ENCODE measurements around the gene SRSF6.
A peak's percentile ranks its signal among the peaks of the same experiment; 100 is the strongest.
"Not testable (repeated sequence)": the region's sequence is repeated elsewhere in the genome, so short reads cannot be mapped to it uniquely, and the experiment has no call there.

Gene SRSF6

DNA sequence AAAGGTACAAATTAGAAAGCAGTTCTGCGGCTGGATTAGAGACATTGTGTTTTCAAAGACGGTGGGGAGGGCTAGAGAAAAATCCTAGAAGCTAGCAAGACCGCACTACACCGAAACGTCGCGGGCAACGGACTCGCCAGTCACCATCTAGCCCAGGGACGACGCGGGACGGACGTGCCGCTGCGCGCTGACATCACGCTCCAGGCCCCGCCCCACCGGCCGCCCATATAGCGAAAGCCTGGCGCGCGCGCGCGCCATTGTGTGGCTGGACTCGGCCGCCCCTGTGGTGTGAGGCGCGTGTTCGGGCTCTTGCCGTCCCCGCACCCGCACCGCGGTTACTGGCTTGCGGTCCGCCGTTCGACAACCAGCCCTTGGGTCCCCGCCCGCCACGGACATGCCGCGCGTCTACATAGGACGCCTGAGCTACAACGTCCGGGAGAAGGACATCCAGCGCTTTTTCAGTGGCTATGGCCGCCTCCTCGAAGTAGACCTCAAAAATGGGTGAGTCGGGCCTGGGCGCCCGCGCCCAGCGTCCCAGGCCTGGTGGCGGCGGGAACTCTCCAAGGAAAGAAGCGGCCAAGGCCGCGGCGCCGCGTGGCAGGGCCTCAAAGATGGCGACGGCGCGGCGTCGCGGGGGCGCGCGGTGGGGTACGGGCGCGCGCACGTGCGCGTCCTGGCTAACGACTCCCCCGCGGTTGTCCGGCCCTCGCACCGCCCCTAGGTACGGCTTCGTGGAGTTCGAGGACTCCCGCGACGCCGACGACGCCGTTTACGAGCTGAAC, at the start of gene SRSF6:
SRSF6 (plus strand) TSS at position 257 of the 782 bp plus-strand sequence; CDS start at position 395, 138 bp downstream.
- Mint-ChIP-seq H3K4me1 (ENCODE audit: low read depth) (peaks cover 43% of the 10 kb centered on the region), H3K9me3 (ENCODE audit: low read depth) (no peaks in the 10 kb centered on the region), H3K4me3 (peak within 1 kb of the TSS; percentile 95), H3K27ac (peak within 1 kb of the TSS; percentile 100), H3K36me3 (peaks cover 10% of the 10 kb centered on the region), H3K27me3 (peaks cover 2% of the 10 kb centered on the region)

DNA sequence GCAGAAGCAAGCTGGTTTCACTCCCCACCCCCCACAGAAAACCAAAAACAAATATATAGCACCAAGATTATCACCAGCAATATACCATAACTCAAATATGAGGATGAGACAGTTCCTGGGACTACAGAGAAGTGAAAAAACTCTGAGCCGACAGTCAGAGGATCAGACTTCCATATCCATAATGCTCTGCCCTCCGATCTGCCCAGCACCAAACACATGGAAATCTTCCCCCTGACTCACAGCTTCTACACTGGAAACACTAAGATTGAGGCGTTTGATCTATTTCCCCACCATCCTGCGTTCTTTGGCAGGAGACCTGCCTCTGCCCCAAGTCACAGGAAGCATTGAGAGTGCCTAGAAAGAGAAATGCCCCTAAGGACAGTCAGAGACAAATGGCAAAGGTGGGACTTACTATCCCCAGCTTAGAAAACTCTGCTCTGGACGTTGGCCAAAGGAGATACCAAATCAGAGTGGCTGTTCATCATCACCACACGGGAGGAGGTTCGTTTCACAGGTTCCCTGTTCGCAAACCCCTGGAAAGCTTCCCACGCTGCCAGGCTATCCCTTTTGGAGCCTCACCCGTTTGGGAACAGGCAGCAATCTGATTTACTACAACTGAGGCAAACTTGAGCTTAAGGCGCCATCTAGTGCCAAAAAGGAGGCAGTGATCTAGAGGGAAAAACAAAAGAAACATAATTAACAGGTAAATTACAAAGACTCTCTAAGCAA, 48.7 kb upstream of the SRSF6 start:
- Mint-ChIP-seq H3K27ac (no peak overlapping the region), H3K36me3 (peaks cover 8% of the 10 kb centered on the region), H3K9me3 (ENCODE audit: low read depth) (peaks cover 3% of the 10 kb centered on the region), H3K27me3 (peaks cover 35% of the 10 kb centered on the region), H3K4me1 (ENCODE audit: low read depth) (no peaks in the 10 kb centered on the region), H3K4me3 (no peak overlapping the region)

GRCh38 chr20:43409577-43409913, 48.2 kb upstream of the SRSF6 start:
- no peak overlapping the region for H3K27ac Mint-ChIP-seq
- peaks cover 3% of the 10 kb centered on the region for H3K9me3 Mint-ChIP-seq (ENCODE audit: low read depth)
- no peak overlapping the region for H3K4me3 Mint-ChIP-seq
- H3K4me1 Mint-ChIP-seq (ENCODE audit: low read depth), result no peaks in the 10 kb centered on the region
- peaks cover 34% of the 10 kb centered on the region for H3K27me3 Mint-ChIP-seq
- H3K36me3 Mint-ChIP-seq, result peaks cover 8% of the 10 kb centered on the region

GRCh38 chr20:43415661-43416430, 41.9 kb upstream of the SRSF6 start:
- H3K27ac Mint-ChIP-seq, result no peak overlapping the region
- no peak overlapping the region for H3K4me3 Mint-ChIP-seq
- peaks cover 10% of the 10 kb centered on the region for H3K36me3 Mint-ChIP-seq
- H3K9me3 Mint-ChIP-seq (ENCODE audit: low read depth), result peaks cover 14% of the 10 kb centered on the region
- H3K4me1 Mint-ChIP-seq (ENCODE audit: low read depth), result no peaks in the 10 kb centered on the region
- peaks cover 9% of the 10 kb centered on the region for H3K27me3 Mint-ChIP-seq

DNA sequence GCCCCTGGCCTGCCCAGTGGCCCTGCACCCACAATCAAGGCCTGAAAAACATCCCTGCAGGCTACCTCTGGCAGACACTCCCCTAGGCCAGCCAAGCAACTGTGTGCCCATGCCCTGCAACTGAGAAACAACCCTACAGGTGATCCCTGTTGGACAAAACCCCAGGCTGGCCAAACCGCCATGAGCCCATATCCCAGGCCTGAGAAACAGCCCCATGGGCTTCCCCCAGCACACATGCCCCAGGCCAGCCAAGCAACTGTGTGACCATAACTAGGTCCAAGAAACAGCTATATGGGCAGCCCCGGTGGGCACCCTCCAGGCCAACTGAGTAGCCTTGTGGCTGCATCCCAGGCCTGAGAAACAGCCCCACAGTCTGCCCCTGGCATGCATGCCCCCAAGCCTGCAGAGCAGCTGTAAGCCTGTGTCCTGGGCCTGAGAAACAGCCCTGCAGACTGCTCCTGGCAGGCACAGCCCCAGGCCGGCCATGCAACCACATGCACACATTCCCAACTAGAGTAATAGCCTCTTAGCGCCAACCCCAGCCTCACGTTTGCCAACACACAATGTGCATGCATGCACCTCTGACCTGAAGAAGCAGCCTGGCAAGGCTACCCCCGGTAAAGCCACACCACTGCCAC, 41.0 kb upstream of the SRSF6 start:
- H3K27ac Mint-ChIP-seq, result no peak overlapping the region
- H3K4me3 Mint-ChIP-seq, result no peak overlapping the region
- peaks cover 17% of the 10 kb centered on the region for H3K9me3 Mint-ChIP-seq (ENCODE audit: low read depth)
- H3K4me1 Mint-ChIP-seq (ENCODE audit: low read depth), result no peaks in the 10 kb centered on the region
- H3K27me3 Mint-ChIP-seq, result peaks cover 9% of the 10 kb centered on the region
- H3K36me3 Mint-ChIP-seq, result peaks cover 10% of the 10 kb centered on the region

- Mint-ChIP-seq H3K9me3 (ENCODE audit: low read depth) (peaks cover 17% of the 10 kb centered on the region), H3K27ac (no peak overlapping the region), H3K36me3 (peaks cover 10% of the 10 kb centered on the region), H3K4me3 (no peak overlapping the region), H3K27me3 (peaks cover 22% of the 10 kb centered on the region), H3K4me1 (ENCODE audit: low read depth) (no peaks in the 10 kb centered on the region)
Measured at GRCh38 chr20:43420192-43420591, 37.5 kb upstream of the SRSF6 start.

DNA sequence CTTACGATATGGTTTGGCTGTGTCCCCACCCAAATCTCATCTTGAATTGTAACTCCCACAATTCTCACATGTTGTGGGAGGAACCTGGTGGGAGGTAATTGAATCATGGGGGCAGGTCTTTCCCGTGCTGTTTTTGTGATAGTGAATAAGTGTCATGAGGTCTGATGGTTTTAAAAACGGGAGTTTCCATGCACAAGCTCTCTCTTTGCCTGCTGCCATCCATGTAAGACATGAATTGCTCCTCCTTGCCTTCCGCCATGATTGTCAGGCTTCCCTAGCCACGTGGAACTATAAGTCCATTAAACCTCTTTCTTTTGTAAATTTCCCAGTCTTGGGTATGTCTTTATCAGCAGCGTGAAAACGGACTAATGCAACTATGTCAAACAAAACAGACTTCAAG, 36.8 kb upstream of the SRSF6 start:
- H3K4me3 Mint-ChIP-seq; H3K36me3 Mint-ChIP-seq; H3K4me1 Mint-ChIP-seq (ENCODE audit: low read depth); H3K27ac Mint-ChIP-seq: not testable (repeated sequence)
- Mint-ChIP-seq H3K9me3 (ENCODE audit: low read depth) (peaks cover 17% of the 10 kb centered on the region), H3K27me3 (peaks cover 22% of the 10 kb centered on the region)

DNA sequence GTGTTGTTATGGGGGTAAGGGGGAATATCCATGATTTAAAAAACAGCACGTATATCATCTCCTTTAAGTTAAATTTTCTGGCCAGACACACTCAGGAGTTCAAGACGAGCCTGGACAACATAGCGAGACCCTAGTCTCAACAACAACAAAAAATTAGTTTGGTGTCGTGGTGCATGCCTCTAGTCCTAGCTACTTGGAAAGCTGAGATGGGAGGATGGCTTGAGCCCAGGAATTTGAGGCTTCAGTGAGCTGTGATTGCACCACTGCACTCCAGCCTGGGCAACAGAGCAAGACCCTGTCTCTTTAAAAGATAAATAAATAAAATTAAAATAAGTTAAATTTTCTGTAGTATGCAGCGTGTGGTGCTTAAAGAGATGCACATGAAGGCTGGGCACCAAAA, 31.5 kb upstream of the SRSF6 start:
- no peaks in the 10 kb centered on the region for H3K4me1 Mint-ChIP-seq (ENCODE audit: low read depth)
- no peaks in the 10 kb centered on the region for H3K9me3 Mint-ChIP-seq (ENCODE audit: low read depth)
- peaks cover 25% of the 10 kb centered on the region for H3K27me3 Mint-ChIP-seq
- H3K36me3 Mint-ChIP-seq, result no peaks in the 10 kb centered on the region
- no peak overlapping the region for H3K27ac Mint-ChIP-seq
- no peak overlapping the region for H3K4me3 Mint-ChIP-seq

DNA sequence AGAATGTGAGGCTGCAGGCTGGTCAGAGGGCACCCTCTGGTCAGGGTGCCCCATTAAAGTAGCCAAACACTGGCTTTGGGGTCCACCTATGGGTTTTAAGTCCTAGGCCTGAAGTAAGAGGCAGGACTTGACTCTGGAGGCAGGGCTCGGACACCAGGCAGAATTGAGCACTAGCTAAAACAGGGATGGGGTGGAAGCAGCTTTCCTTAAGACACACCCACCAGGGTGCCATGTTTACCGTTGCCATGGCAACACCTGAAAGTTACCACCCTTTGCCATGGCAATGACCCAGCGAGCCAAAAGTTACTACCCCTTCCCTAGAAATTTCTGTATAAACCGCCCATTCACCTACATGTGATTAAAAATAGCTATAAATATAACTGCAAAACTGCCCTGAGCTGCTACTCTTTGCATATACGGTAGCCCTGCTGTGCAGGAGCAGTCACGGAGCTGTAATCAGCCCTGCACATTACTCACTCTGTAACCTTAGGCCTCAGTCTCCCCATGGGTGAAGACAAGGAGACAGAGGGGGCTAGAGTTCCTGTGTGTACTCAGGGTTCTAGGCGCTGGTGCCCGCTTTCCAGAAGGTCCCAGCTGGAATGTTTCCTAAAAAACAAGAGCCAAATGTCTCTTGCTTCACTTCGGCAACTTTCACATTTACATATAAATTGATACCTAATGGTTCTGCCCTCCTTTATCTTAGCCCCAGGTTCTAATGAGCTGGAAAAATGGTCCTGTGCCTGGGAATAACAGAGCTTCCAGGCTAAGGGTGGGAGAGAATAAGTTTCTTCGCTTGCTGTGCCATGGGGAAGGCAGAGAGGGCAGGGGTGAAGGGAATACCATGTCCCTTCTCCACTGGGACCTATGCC, 27.2 kb upstream of the SRSF6 start:
- Mint-ChIP-seq H3K27ac (no peak overlapping the region), H3K27me3 (peaks cover 14% of the 10 kb centered on the region), H3K36me3 (no peaks in the 10 kb centered on the region), H3K9me3 (ENCODE audit: low read depth) (no peaks in the 10 kb centered on the region), H3K4me1 (ENCODE audit: low read depth) (no peaks in the 10 kb centered on the region), H3K4me3 (no peak overlapping the region)

DNA sequence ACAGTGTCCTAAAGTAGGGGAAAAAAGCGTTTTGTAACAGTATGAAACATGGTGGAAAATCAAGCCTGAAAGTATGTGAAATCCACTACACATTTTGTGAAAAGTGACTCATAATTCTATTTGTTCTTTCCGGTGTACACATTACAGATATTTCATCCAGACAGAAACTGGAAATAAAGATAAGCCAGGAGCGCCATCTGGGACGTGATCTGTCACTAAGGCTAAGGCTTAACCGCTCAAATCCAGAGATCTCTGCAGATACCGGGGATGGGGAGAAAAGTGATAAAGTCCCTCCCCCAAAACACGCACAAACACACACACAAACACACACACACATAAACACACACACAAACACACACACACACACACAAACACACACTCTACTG, 26.6 kb upstream of the SRSF6 start:
- Mint-ChIP-seq H3K36me3 (no peaks in the 10 kb centered on the region), H3K9me3 (ENCODE audit: low read depth) (no peaks in the 10 kb centered on the region), H3K4me3 (no peak overlapping the region), H3K4me1 (ENCODE audit: low read depth) (no peaks in the 10 kb centered on the region), H3K27me3 (peaks cover 14% of the 10 kb centered on the region), H3K27ac (no peak overlapping the region)

- Mint-ChIP-seq H3K9me3 (ENCODE audit: low read depth) (no peaks in the 10 kb centered on the region), H3K27ac (no peak overlapping the region), H3K4me1 (ENCODE audit: low read depth) (no peaks in the 10 kb centered on the region), H3K36me3 (no peaks in the 10 kb centered on the region), H3K27me3 (peaks cover 6% of the 10 kb centered on the region), H3K4me3 (no peak overlapping the region)
Measured at GRCh38 chr20:43432498-43432897, 25.2 kb upstream of the SRSF6 start.

DNA sequence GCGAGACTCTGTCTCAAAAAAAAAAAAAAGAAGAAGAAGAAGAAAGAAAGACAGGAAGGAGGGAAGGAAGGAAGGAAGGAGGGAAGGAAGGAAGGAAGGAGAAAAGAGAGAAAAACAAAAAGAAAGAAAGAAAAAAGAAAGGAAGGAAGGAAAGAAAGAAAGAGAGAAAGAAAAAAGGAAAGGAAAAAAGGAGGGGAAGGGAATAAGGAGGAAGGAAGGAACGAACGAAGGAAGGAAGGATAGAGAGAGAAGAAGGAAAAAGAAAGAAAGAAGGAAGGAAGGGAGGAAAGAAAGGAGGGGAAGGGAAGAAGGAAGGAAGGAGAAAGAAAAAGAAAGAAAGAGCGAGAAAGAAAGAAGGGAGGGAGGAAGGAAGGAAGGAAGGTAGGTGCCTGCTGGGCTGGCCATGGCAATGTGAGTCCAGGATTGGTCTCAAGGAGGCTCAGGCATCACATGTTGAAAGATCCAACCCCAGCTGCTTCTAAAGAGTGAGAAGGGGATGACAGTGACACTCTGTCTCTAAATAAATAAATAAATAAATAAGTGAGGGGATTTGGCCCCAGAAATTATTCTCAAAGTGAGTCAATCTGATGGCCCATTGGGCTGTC, 24.3 kb upstream of the SRSF6 start:
- H3K27ac Mint-ChIP-seq, result no peak overlapping the region
- H3K36me3 Mint-ChIP-seq, result no peaks in the 10 kb centered on the region
- H3K9me3 Mint-ChIP-seq (ENCODE audit: low read depth), result no peaks in the 10 kb centered on the region
- H3K27me3 Mint-ChIP-seq, result peaks cover 6% of the 10 kb centered on the region
- no peak overlapping the region for H3K4me3 Mint-ChIP-seq
- no peaks in the 10 kb centered on the region for H3K4me1 Mint-ChIP-seq (ENCODE audit: low read depth)

DNA sequence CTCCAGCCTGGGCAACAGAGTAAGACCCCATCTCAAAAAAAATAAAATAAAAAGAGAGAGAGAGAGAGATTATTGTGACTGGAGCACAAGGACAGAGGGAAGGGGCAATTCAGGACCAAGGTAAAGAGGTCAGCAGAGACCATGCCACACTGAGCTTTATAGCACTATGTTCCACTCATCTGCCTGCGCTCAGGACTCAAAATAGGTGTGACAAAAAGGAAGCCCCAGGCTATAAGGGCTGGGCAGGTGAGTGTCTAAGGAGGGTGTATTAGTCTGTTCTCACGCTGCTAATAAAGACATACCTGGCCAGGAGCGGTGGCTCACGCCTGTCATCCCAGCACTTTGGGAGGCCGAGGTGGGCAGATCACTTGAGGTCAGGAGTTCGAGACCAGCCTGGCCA, 23.1 kb upstream of the SRSF6 start:
- H3K9me3 Mint-ChIP-seq (ENCODE audit: low read depth), result no peaks in the 10 kb centered on the region
- H3K27ac Mint-ChIP-seq, result no peak overlapping the region
- peaks cover 8% of the 10 kb centered on the region for H3K4me1 Mint-ChIP-seq (ENCODE audit: low read depth)
- H3K36me3 Mint-ChIP-seq, result no peaks in the 10 kb centered on the region
- no peak overlapping the region for H3K4me3 Mint-ChIP-seq
- peaks cover 6% of the 10 kb centered on the region for H3K27me3 Mint-ChIP-seq
